ENCODE measurements around the gene CACNA1S.

Gene CACNA1S

DNA sequence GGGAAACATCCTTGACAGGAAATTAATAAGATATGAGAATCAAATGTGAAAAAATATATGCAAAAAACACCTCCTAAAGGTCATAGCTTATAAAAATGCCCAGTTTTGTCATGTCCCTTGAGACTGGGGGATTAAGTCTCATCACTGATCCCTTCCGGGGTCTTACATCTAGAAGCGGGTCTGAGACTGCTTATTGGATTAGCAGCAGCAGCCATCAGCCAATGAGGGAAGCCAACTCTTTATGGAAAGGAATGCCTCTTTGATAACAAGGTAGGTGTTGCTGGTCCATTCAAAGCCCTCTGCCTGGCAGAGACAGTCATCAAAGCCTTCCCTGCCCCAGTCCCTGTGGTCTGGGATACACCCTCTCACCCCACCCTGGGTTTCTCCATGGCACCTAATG is 3.9 kb upstream of the CACNA1S start:
- DNase-seq = no peak

DNA sequence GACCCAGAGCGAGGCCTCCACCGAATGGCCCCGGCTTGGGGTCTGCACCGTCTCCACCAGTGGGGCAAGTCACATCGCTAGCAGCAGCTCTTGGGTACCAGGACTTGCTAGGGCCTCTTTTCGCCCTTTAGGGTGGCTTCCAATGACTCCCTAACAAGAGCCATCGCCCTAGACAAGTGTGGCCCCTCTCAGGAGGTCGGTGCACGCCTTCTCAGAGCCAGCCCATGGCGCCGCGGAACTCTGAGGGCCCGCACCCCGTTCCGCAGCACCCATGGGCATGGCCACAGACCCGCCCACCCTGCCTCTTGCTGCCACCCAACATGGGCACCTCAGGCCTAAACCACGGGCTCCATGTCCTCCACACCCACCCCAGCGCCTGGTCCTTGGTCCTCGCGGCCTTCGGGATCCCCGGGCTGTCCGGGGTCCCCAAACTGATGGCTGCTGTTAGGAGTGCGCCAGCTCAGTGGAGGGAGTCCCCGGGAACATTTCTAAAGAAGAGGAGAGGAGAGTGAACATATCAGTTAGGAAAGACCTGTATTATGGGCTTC is 3.2 kb upstream of the CACNA1S start:
- no peak for DNase-seq

DNA sequence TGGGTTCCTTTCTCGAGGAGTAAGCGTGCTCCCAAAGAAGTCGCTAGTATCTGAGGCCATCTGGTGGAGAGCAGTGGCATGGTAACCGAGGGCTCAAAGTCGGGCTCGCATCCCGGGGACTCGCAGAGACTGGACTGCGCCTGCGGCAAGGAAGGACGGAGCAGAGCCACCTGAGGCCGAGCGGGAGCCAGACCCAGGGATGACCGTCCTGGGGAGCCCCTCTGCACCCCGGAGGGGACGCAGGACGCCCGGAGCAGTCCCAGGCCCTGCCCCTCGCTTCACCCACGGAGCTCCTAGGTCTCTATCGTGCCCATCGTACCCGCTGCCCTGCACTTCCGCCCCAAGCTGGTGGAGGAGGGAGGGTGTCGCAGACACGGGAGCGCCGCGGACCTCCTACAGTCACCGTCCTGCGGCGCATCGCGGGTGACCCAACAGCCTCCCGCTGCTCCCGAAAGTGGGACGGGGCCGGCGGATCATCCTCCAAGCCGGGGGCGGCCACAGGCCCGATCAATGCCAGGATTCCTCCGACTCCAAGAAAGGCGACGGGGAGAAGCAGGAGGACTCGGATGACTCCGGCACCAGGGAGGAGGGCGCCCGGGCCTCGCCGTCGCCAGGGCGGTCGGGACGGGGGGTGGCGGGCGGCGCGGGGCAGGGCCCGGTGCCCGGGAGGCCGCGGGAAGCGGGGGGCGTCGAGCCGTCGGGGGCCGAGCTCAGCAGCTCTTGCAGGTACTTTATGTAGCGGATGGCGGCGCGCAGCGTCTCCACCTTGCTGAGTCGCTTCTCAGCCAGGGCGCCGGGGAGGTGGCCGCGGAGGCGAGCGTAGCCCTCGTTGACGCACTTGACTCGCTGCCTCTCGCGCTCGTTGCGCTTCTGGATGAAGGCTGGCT is 2.3 kb upstream of the CACNA1S start:
- peak; percentile 33 to 95 (median 82) for DNase-seq

DNA sequence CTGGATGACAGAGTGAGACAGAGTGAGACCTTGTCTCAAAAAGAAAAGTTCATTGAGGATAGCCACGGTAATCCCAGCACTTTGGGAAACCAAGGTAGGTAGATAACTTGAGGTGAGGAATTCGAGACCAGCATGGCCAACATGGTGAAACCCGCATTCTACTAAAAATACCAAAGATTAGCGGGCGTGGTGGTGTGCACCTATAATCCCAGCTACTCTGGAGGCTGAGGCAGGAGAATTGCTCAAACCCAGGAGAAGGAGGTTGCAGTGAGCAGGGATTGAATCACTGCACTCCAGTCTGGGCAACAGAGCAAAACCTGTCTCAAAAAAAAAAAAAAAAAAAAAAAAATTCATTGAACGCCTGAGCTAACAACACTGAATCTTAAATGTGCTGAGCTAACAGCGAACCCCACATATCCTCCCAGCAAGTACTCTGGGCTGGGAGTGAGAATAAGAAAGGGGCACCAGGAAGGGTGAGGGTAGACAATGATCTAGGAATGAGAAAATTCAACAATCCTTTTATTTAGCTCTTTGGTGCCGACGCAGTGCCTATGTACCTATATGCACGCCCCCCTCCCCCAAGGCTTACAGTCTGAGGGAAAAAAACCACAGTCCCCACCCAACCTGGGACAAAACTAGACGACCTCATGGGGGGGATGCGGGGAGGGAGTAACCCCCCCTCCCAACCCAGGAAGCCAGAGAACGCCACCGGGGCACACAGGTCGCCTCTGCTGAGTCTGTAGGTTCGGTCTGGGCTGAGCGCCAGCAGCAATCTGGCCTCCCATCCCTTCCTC is 1.4 kb upstream of the CACNA1S start:
- peak in 2 of 58 donors; percentile 29 to 66 for DNase-seq

DNA sequence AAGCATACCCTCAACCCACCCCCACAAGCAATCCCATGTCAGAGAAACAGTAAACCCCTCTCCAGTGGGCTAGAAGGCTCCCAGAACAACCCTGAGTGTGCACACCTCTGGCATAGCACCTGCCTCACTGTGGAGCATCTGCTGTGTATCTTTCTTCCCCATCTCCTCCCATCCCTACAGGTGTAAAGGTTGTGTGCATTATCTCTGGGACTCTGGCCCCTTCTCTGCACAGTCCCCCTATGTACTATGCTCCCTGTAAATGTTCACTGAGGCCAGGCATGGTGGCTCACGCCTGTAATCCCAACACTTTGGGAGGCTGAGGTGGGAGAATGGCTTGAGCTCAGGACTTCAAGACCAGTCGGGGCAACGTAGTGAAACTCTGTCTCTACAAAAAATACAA is 700 bp upstream of the CACNA1S start:
- DNase-seq = no peak

DNA sequence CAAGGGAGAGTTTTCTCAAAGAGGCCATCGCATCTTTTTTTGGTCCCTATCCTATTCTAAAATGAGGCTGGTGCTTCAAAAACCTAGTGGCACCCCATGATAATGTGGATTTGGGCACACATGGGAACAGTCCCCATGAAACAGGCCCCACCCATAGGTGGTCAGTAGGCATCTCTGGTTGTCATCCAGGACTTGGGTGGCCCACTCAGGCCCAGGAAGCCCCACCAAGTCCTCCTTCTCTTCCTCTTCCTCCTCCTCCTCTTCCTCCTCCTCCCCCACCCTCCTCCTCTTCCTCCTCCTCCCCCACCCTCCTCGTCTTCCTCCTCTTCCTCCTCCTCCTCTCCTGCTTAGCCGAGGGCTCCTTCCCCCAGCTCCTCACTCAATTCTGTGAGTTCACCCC is 554 bp downstream of the CACNA1S start:
- DNase-seq = no peak

DNA sequence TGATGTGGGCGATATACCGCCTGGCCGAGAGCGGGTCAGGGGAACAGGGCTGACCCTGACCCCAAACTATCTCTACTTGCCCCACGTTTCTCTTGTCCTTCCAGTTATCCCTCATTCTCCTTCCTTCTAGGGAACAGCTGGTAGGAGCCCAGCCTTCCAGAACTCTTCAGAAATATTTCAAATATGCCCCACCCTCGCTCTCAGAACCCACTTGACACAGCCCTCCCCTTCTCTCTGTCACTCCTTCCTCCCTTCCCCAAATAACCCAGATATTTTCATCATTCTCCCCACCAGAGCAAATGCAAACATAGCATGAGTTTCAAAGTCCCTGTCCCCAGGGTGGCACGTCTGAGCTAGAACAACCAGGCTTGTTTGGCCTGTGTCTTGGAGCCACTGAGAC is 1.1 kb downstream of the CACNA1S start:
- DNase-seq = no peak

DNA sequence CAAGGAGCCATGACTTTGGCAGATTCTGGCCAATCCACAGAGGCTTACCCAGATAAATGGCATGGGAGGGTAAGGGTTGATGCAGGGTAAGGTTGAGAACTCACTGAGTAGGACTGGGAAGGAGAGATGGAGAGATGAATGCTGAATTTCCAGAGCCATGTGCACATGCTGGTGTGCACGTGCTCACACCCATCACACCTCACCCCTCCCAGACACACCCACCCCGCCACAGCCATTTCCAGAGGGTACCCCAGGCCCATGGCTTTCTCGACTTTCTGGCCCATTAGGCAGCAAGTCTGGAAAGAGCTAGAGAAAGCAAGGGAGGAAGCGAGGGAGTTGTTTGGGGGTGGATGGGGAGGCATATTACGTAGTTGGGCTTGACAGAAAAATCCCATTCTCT is 1.6 kb downstream of the CACNA1S start:
- DNase-seq = no peak

DNA sequence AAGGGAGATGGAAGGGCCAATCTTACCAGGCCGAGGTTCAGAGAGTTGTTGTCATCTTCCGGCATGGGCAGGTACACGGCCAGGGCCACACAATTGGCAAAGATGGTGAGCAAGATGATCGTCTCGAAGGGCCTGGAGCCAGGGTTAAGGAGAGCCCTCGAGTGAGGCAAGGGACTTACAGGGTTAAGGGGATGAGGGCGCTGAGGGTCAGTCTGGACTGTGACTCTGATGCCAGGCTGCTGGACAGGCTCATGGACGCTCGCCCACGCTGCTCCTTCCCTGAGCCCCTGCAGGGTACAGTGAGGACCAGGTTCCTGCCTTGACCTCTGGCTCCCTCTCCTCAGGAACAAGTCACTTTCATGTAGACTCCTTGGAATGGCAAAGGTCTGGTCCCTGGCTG is 2.1 kb downstream of the CACNA1S start:
- no peak for DNase-seq

DNA sequence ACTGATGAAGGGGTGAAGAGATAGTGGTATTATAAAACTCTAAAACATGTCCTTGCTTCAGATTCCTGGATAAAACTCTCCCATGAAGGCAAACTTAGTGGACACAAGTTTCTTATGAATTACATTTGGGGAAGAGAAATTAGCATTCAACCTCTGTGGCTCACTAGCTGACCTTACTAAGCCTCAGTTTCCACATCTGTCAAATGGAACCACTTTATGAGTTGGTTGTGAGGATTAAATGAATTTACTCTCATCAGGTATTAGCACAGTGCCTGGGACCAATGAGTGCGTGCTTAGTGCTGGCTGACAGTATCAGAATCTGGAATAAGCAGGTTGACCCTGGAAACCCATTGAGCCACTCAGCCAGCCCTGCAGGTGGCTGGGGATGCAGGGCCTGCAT is 2.6 kb downstream of the CACNA1S start:
- DNase-seq = no peak

DNA sequence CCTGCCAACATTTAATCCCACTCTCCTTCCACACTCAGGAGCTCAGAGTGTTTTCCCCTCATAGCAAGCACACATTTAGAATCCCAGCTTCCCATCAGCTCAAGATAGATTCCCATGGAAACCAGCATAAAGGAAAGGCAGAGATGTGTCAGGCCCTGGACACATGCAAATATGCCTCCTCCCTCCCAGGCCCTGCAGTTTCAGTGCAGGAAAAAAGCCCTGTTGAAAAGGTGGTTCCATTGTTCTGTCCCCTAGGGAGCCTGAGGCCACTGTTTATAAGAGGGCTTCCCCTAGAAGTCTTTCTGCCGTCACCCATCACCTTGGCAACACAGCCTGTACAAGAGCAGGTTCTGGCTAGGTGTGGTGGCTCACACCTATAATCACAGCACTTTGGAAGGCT is 3.6 kb downstream of the CACNA1S start:
- DNase-seq = peak in 6 of 58 donors; percentile 13 to 57 (median 28)

DNA sequence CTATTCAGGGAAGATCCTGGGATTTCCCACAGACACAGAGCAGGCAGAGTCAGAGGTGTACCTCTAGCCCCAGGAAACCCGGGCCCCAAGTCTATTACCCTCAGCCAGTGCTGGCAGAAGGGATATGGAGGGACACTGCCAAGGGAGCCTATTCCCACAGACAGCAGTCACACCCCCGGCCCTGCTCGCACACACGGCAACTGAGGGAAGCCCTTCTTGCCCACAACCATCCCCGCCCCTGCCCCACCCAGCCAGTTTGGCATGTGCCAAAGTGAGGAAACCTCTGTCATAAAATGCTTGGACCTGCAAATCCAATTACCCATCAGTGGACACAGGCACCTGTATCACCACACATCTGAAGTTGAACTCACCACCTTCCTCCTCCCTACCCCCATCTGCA is 6.5 kb downstream of the CACNA1S start:
- no peak for DNase-seq

DNA sequence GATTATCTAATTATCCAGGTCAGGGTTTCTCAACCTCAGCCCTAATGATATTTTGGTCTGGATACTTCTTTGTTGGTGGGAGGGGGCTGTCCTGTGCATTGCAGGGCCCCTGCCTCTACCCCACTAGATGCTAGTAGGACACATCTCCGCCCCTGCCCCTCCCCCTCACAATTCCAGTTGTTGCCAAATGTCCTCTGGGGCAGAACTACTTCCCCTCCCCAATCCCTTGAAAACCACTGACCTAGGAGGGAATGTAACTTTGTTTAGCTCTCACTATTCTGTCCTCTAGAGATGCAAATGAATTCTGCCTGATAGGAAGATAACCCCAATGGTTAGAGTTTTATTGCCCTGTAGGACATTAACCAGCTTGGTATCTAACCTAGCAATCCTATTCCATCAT is 8.1 kb downstream of the CACNA1S start:
- no peak for DNase-seq

DNA sequence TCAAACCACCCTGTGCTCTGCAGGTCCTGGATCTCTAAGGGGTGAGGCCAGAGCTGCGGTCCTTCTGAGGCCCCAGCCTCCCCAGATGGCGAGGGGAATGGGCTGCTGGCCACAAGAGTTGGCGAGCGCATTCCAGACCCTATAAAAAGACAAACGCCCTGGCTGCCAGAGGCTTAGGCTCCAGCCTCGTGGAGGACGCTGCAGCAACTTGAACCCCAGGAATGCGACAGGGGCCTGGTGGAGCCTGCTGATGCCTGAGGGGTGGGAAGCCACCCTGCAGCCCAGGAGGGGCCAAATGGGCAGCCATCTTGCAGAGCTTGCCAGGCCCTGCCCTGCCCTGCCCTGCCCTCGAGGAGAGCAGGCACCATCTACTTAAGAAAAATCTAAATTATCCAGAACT is 8.6 kb downstream of the CACNA1S start:
- DNase-seq = no peak

DNA sequence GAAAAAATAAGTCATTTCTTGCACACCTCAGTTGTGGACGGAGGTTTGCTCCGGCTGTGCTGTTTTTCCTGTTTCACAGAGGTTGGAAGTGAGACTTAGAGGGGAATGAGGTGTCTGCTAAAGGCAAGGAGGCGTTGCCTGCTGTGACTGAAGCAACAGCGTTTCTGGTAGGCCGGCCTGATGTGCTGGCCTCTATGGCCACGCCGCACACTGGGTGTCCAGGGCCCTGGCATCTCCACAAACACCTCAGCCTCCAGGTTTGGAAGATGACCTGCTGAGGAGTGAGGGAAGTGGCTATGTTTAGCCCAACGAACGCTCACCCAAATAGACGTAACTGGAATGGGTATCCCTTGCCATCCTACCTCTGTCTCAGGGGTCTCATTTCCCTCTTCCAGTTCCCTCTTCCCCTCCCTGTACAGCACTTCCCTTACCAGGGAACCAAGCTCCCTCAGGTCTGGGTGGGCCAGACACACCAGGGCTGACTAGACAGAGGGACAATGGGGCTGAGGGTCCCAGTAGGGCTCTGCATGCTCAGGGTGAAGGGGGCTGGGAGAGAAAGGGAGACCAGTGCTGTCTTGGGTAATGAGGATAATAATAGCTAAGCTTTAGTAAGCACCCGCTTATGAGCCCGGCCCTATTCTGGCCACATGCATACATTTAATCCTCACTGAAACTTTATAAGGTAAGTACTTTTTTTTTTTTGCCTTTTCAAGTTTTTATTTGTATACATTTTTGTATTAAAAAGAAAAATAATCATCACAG is 11.9 kb downstream of the CACNA1S start:
- DNase-seq = no peak

DNA sequence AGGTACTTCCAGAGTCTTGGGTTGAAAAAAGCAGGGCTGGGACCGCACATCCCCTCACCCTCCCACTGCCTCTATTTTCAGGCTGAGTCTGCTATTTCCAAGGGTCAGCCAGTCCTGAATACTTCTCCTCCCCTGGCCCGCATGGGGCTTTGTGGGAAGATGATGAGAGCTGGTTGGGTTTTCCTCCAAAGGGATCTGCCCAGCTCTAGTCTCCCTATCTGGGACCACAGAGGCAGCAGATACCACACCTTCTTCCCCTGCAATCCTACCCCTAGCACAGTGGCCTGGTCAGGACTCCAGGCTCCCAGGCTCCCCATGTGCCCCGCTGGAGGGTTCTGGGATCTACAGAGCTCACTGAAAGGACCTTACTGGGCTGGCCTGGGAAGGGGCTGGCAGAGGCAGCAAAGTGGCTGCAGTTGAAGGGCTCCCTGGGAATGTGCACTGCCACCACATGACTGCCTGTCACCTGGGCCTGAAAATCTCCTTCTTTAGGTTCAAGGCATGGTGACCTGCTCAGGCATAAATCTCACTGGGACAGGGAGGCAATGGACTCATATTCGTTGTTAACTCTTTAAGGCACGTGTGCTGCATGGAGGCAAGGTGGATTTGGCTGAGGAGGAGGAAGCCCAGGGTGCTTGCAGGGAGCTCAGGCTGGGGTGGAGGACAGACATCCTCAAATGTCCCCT is 13.1 kb downstream of the CACNA1S start:
- DNase-seq = no peak

DNA sequence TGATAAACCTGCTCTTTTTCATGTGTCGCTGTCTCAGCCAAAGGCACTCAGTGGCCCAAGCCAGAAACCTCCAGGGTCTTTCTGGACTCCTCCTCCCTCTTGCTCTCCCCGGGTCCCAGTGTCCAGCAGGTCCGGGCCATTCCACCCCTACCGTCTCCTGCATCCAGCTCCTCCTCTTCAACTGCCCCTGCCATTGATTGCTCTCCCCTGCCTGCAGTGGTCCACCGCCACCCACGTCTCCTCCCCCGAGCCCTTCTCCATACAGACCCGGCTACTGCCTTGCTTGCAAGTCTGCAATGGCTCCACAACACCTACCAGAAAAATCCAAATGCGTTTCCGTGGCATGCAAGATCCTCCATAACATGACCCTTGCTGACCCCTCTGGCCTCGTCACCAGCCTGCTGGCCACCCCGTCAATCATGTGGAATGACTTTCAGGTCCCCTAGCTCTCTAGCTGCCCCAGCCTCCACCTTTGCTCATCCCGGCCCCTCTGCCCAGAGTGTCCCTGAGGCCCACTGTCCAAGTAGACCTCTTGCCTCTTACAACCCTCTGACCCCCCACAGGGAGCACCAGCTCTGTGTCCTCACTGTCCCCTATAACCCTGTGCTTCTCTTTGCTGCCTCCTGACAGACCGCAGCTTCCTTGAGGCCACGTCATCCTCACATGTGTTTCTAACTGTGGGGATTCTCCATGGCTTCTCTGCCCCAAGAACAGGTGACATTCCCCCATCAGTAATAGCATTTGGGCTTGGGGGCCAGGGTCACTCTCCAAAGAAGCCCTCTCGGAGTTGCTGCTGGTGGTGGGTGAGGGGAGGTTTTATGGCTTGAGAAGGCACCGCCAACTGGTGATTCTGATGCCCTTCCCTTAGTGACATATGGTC is 15.0 kb downstream of the CACNA1S start:
- no peak for DNase-seq

DNA sequence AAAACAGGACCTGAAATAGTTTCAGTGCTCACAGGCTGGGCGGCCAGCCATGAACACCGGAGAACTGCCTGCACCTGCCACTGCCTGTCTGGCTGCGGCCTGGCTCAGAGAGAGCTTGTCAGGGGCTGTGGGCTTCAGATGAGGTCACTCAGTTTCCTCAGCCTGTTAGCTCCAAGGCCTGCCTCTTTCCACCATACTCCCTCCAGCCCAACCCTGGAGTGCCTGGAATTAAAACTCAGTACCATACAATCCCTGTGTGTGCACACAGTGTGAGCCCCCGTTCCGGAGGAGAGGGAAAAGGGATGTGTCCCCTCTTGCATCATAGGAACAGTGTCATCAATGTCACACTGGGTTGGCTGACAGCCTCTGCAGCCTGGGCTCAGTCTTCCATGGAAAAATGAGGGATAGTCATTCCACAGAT is 16.2 kb downstream of the CACNA1S start:
- peak in 4 of 58 donors; percentile 24 to 51 (median 40) for DNase-seq

DNA sequence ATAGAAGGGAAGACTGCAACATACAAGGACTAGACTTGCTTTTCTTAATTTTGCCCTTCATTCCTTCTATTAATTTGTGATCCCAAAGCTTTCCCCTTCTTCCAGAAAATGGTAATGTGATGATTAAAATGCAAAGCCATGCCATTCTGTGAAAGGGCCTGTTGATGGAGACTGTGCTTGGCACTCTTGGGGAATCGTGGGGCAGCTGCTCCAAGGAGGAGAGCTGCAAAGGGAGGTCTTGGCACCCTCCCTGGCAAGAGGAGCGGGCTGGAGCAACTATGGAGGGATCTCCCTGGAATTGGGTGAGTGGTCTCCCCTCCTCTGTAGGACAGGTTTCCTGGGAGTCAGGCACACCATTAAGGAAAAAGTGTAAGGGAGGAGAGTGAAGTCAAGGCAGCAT is 16.6 kb downstream of the CACNA1S start:
- peak in 34 of 58 donors; percentile 10 to 70 (median 28) for DNase-seq

DNA sequence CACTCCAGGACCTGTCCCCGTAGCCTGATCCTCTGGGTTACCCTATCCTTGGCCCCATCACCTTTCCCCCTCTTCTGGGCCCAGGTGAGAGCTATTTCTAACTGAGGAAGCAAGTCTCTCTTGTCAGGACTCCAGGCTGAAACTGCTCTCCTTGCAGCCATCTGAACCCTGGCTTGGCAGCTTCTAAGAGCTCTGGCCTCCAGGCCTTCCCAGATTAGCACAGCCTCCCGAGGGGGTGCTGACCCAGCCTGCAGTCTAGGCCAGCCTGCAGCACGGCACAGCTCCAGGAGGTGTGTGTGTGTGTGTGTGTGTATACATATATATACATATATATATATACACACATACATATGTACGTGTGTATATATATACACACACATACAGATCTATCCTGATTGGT is 17.4 kb downstream of the CACNA1S start:
- no peak for DNase-seq

Measured in anterior cingulate cortex (tissue), 58 donors.